A549 (cell line): ENCODE data around the gene ITGA7. TPM values are rescaled to one million over a fixed set of nuclear protein-coding genes. Genes with fewer than 3 reads are reported as not detected.

Experiments
- ATAC-seq, 2 experiments: fragments of 200-7000 bp in 1 of 2; fragments of >200 bp in 1 of 2; cut with Nextera tagmentation in 1 of 2; cut with Tn5 transposase in 1 of 2; 3 replicates each; pipeline versions ENCODE4 v1.8.0 to v1.9.1; 2018 to 2020; ENCODE audit warnings: mild to moderate bottlenecking in 1 of 2, moderate library complexity in 1 of 2
- CTCF ChIA-PET: fragments of 300-600 bp; sonication (Branson Sonifier 250); formaldehyde crosslinking; extraction: SDS; loops from one replicate; lab custom pipeline; 2021; ENCODE audit warnings: antibody characterized with exemption, inconsistent platforms; lab: Yijun Ruan, JAX
- POLR2A ChIA-PET: fragments of 350-600 bp; formaldehyde crosslinking; extraction: SDS; loops from one replicate; lab custom pipeline; 2021; ENCODE audit warnings: antibody characterized with exemption, inconsistent platforms; lab: Yijun Ruan, JAX
- DNase-seq, 2 experiments: peaks; one replicate each; pipeline versions ENCODE4 v3.0.0 to v3.0.0-alpha.2; 2011 to 2016; ENCODE audit warnings: low read depth in 1 of 2, low spot score in 1 of 2
- FAIRE-seq: peaks from 2 replicates; lab custom pipeline; 2011; peaks lifted over from hg19 to GRCh38; lab: Jason Lieb, UNC
- H3K27ac ChIP-seq, 2 experiments: fragments of >200 bp; sonication (Bioruptor Twin); formaldehyde crosslinking; 3 replicates each; pipeline ENCODE4 v1.5.1; 2016 to 2017
- H3K4me1 ChIP-seq: fragments of >200 bp; sonication (Bioruptor Twin); formaldehyde crosslinking; 3 replicates; pipeline ENCODE4 v1.6.1; 2016
- H3K4me2 ChIP-seq: fragments of >200 bp; sonication (Bioruptor Twin); formaldehyde crosslinking; 3 replicates; pipeline ENCODE4 v1.6.1; 2016
- H3K4me3 ChIP-seq: fragments of >200 bp; sonication (Bioruptor Twin); formaldehyde crosslinking; 3 replicates; pipeline ENCODE4 v1.5.1; 2016
- H3K9me3 ChIP-seq: fragments of >200 bp; sonication (Bioruptor Twin); formaldehyde crosslinking; 3 replicates; pipeline ENCODE4 v1.6.1; 2016
- ATOH8 ChIP-seq: fragments of 250-450 bp; sonication (Bioruptor Pico); IDR thresholded peaks from 2 replicates; pipeline ENCODE4 v1.5.0; 2020; ENCODE audit warnings: low read depth, mild to moderate bottlenecking, moderate library complexity
- BCL3 ChIP-seq: fragments of >200 bp; sonication (Bioruptor Twin); formaldehyde crosslinking; IDR thresholded peaks from 3 replicates; pipeline ENCODE4 v1.6.1; 2016
- CEBPB ChIP-seq, 2 experiments: fragments of >200 bp in 1 of 2; sonication (Bioruptor Twin) in 1 of 2; formaldehyde crosslinking in 1 of 2; IDR thresholded peaks; 2 replicates each; pipeline ENCODE4 v1.6.1; 2012 to 2016
- CHD4 ChIP-seq: fragments of 200-600 bp; sonication (generic); IDR thresholded peaks from 2 replicates; pipeline ENCODE4 v1.6.1; 2016; ENCODE audit warnings: antibody characterized with exemption, mild to moderate bottlenecking, borderline replicate concordance
- CTCF ChIP-seq: fragments of >200 bp; sonication (Bioruptor Twin); formaldehyde crosslinking; IDR thresholded peaks from 3 replicates; pipeline ENCODE4 v1.5.1; 2016
- E2F6 ChIP-seq: IDR thresholded peaks from 2 replicates; pipeline ENCODE4 v1.6.1; 2012; ENCODE audit warnings: low read depth, borderline replicate concordance
- EHF ChIP-seq: fragments of 250-450 bp; sonication (Bioruptor Pico); IDR thresholded peaks from 2 replicates; pipeline ENCODE4 v1.5.0; 2020; ENCODE audit warnings: mild to moderate bottlenecking
- EP300 ChIP-seq, 2 experiments: fragments of >200 bp; sonication (Bioruptor Twin); formaldehyde crosslinking; IDR thresholded peaks; 2 replicates in 1 of 2; 3 replicates in 1 of 2; pipeline ENCODE4 v1.6.1; 2016 to 2017
- FOXS1 ChIP-seq: fragments of 250-450 bp; sonication (Bioruptor Pico); IDR thresholded peaks from 2 replicates; pipeline ENCODE4 v1.5.0; 2020; ENCODE audit warnings: mild to moderate bottlenecking, moderate library complexity
- HOXB5 ChIP-seq: fragments of 250-450 bp; sonication (Bioruptor Pico); IDR thresholded peaks from 2 replicates; pipeline ENCODE4 v1.5.0; 2020; ENCODE audit warnings: mild to moderate bottlenecking, moderate library complexity
- JUN ChIP-seq, 2 experiments: fragments of >200 bp; sonication (Bioruptor Twin); formaldehyde crosslinking; IDR thresholded peaks; 2 replicates in 1 of 2; 3 replicates in 1 of 2; pipeline ENCODE4 v1.6.1; 2016 to 2017
- MAZ ChIP-seq: fragments of 150-350 bp; IDR thresholded peaks from 2 replicates; pipeline ENCODE4 v1.6.1; 2014; ENCODE audit warnings: antibody characterized with exemption, low read depth, low read length, borderline replicate concordance
- MYC ChIP-seq: IDR thresholded peaks from 2 replicates; pipeline ENCODE4 v1.6.1; 2012; ENCODE audit warnings: mild to moderate bottlenecking, inconsistent platforms, low read length, improper control_type of control experiment, borderline replicate concordance
- NR3C1 ChIP-seq: fragments of >200 bp; sonication (Bioruptor Twin); formaldehyde crosslinking; IDR thresholded peaks from 3 replicates; pipeline ENCODE4 v1.6.1; 2017
- PBX3 ChIP-seq: IDR thresholded peaks from 2 replicates; pipeline ENCODE4 v1.6.1; 2012
- PHF8 ChIP-seq: fragments of 200-600 bp; sonication (generic); IDR thresholded peaks from 2 replicates; pipeline ENCODE4 v1.6.1; 2016; ENCODE audit warnings: low read depth, mild to moderate bottlenecking, antibody characterized with exemption, moderate library complexity, borderline replicate concordance
- POLR2A ChIP-seq: IDR thresholded peaks from 2 replicates; pipeline ENCODE4 v1.6.1; 2012; ENCODE audit warnings: mild to moderate bottlenecking, low read length
- POLR2AphosphoS2 ChIP-seq: conservative IDR thresholded peaks from 2 replicates; pipeline ENCODE4 v1.6.1; 2012; ENCODE audit warnings: low read length, improper control_type of control experiment, inconsistent platforms
- RAD21 ChIP-seq, 2 experiments: fragments of >200 bp in 1 of 2; sonication (Bioruptor Twin) in 1 of 2; formaldehyde crosslinking in 1 of 2; IDR thresholded peaks in 1 of 2; conservative IDR thresholded peaks in 1 of 2; 2 replicates in 1 of 2; 3 replicates in 1 of 2; pipeline ENCODE4 v1.6.1; 2012 to 2018; ENCODE audit warnings: inconsistent platforms in 1 of 2
- RARB ChIP-seq: fragments of 250-450 bp; sonication (Bioruptor Pico); IDR thresholded peaks from 2 replicates; pipeline ENCODE4 v1.8.0; 2021; ENCODE audit warnings: mild to moderate bottlenecking, moderate library complexity
- RCOR1 ChIP-seq: fragments of 150-350 bp; IDR thresholded peaks from 2 replicates; pipeline ENCODE4 v1.6.1; 2014; ENCODE audit warnings: antibody characterized with exemption, low read length, low read depth
- REST ChIP-seq: fragments of 200-600 bp; sonication (generic); IDR thresholded peaks from 2 replicates; pipeline ENCODE4 v1.6.1; 2016; ENCODE audit warnings: antibody characterized with exemption, mild to moderate bottlenecking, moderate library complexity
- SMC3 ChIP-seq: fragments of >200 bp; sonication (Bioruptor Twin); formaldehyde crosslinking; IDR thresholded peaks from 3 replicates; pipeline ENCODE4 v1.6.1; 2018; ENCODE audit warnings: inconsistent platforms
- WGBS: methylation state at CpG from one replicate; pipeline ENCODE4 v1.1.6; 2017; ENCODE audit errors: missing lambda C conversion rate; 5-methylcytosine and 5-hydroxymethylcytosine counted together
- polyA plus RNA-seq, 4 experiments: library from polyadenylated mRNA; depleted of rRNA in 3 of 4; stranded (reverse); fragments of >200 nt; fragmentation: RNase III in 1 of 4; extraction: RNeasy Plus Mini Kit Qiagen cat#74134 plus additional on column Dnase treatment in 1 of 4; gene quantifications; 2 replicates in 3 of 4; 3 replicates in 1 of 4; pipeline ENCODE4 v1.2.3, GENCODE V29; 2011 to 2017

Gene ITGA7
- polyA plus RNA-seq, 2 of the 4 experiments (the other 2 are of a cell fraction), result 1.4 to 1.9 TPM

- WGBS, result 59% methylated on average over 9 of the region's 9 CpGs
- no peak overlapping the region for H3K4me3 ChIP-seq
- peak; percentile 58 to 85; a peak in 4 of 6 replicates for ATAC-seq
- peak in 1 of 2 experiments; percentile 47 for DNase-seq
- no peak for FAIRE-seq
- CTCF ChIA-PET, result interaction anchor here (0.8 to 5.6 kb wide), 6 partner anchors 10 to 471 kb away, joined by 3 to 43 read pairs (median 4); partner anchors contain the start of genes BLOC1S1 and RDH5
- H3K9me3 ChIP-seq, result no peaks in the 10 kb centered on the region
- no peaks in the 10 kb centered on the region for H3K4me1 ChIP-seq
- no peak overlapping the region for H3K27ac ChIP-seq
- no peak for TF ChIP-seq PHF8
- no peak for TF ChIP-seq POLR2AphosphoS2
- peak; percentile 72 for TF ChIP-seq CTCF
- TF ChIP-seq MAZ, result no peak
- TF ChIP-seq RAD21 (conservative IDR thresholded peaks at IDR 0.05 in 1 of 2, IDR thresholded peaks at IDR 0.05 in 1 of 2), result peak; percentile 77 to 86
- TF ChIP-seq SMC3, result peak; percentile 66
- TF ChIP-seq, all 56 proteins: peak for 3
- no peak overlapping the region for H3K4me2 ChIP-seq
- POLR2A ChIA-PET, result no interaction called here
Measured at GRCh38 chr12:55659486-55660385, 48.0 kb downstream of the ITGA7 start.

GRCh38 chr12:55658635-55659391 is 48.9 kb downstream of the ITGA7 start:
- no peaks in the 10 kb centered on the region for H3K9me3 ChIP-seq
- FAIRE-seq (no peak), DNase-seq (no peak), ATAC-seq (peak; percentile 12 to 25; a peak in 3 of 6 replicates)
- H3K4me2 ChIP-seq, result no peak overlapping the region
- POLR2A ChIA-PET, result no interaction called here
- no peaks in the 10 kb centered on the region for H3K4me1 ChIP-seq
- WGBS, result 60% methylated on average over 3 of the region's 3 CpGs
- CTCF ChIA-PET, result interaction anchor here (0.8 to 5.6 kb wide), 9 partner anchors 11 to 470 kb away, joined by 3 to 43 read pairs (median 5); partner anchors contain the start of genes BLOC1S1 and RDH5
- H3K27ac ChIP-seq, result no peak overlapping the region
- no peak overlapping the region for H3K4me3 ChIP-seq
- TF ChIP-seq RCOR1 (no peak), CHD4 (no peak), CEBPB (IDR thresholded peaks at IDR 0.05) (no peak), E2F6 (no peak), EHF (no peak), RAD21 (conservative IDR thresholded peaks at IDR 0.05 in 1 of 2, IDR thresholded peaks at IDR 0.05 in 1 of 2) (no peak), REST (no peak), HOXB5 (CRISPR knock-in tag) (no peak), EP300 (IDR thresholded peaks at IDR 0.05) (no peak), ATOH8 (CRISPR knock-in tag) (no peak), NR3C1 (no peak), MYC (no peak), BCL3 (no peak), JUN (IDR thresholded peaks at IDR 0.05) (no peak), FOXS1 (CRISPR knock-in tag) (no peak), PBX3 (no peak), POLR2A (no peak), RARB (no peak)
